ENCODE measurements around the gene SPATA19.

SPATA19 gene

GRCh38 chr11:133842730-133843129 lies 2.6 kb downstream of the SPATA19 start:
- TF ChIP-seq CREB1 (IDR thresholded peaks at IDR 0.05; ENCODE audit: low read depth) = no peak
- TF ChIP-seq, protein P1, sequence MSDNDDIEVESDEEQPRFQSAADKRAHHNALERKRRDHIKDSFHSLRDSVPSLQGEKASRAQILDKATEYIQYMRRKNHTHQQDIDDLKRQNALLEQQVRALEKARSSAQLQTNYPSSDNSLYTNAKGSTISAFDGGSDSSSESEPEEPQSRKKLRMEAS (IDR thresholded peaks at IDR 0.05) = no peak
- no peak for TF ChIP-seq EP300 (IDR thresholded peaks at IDR 0.05; ENCODE audit: borderline replicate concordance)
- TF ChIP-seq EGR1 (IDR thresholded peaks at IDR 0.05) = no peak
- no peak for TF ChIP-seq TCF12 (IDR thresholded peaks at IDR 0.05; ENCODE audit: low read depth)

DNA sequence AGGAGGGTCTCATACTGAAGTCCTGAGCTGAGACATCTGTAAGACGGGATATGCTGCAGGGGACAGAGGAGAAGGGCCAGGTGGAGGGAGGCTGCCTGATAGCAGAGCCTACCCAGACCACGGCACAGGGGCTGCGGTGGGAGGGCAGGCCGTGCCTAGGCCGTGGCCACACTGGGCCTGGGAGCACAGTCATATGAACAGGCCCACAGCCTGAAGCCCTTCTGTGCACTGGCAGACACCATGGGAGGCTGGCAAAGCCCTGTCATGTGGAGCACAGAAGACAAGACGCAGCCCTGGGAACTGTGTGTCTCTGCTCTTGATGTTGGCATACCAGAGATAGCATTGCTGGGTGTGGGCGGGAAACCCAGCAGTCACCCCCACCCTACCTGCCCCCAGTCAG lies 3.3 kb downstream of the SPATA19 start:
- TF ChIP-seq NFIC (IDR thresholded peaks at IDR 0.05) (no peak), CREB1 (IDR thresholded peaks at IDR 0.05; ENCODE audit: low read depth) (no peak), YY1 (IDR thresholded peaks at IDR 0.05; ENCODE audit: low read depth) (no peak), EGR1 (IDR thresholded peaks at IDR 0.05) (no peak), FOXM1 (IDR thresholded peaks at IDR 0.05; ENCODE audit: borderline replicate concordance, low read depth) (no peak), TEAD4 (IDR thresholded peaks at IDR 0.05) (no peak), TAF1 (IDR thresholded peaks at IDR 0.05; ENCODE audit: low read depth) (no peak), RAD21 (IDR thresholded peaks at IDR 0.05; ENCODE audit: low read depth) (no peak)
- TF ChIP-seq, protein P2, sequence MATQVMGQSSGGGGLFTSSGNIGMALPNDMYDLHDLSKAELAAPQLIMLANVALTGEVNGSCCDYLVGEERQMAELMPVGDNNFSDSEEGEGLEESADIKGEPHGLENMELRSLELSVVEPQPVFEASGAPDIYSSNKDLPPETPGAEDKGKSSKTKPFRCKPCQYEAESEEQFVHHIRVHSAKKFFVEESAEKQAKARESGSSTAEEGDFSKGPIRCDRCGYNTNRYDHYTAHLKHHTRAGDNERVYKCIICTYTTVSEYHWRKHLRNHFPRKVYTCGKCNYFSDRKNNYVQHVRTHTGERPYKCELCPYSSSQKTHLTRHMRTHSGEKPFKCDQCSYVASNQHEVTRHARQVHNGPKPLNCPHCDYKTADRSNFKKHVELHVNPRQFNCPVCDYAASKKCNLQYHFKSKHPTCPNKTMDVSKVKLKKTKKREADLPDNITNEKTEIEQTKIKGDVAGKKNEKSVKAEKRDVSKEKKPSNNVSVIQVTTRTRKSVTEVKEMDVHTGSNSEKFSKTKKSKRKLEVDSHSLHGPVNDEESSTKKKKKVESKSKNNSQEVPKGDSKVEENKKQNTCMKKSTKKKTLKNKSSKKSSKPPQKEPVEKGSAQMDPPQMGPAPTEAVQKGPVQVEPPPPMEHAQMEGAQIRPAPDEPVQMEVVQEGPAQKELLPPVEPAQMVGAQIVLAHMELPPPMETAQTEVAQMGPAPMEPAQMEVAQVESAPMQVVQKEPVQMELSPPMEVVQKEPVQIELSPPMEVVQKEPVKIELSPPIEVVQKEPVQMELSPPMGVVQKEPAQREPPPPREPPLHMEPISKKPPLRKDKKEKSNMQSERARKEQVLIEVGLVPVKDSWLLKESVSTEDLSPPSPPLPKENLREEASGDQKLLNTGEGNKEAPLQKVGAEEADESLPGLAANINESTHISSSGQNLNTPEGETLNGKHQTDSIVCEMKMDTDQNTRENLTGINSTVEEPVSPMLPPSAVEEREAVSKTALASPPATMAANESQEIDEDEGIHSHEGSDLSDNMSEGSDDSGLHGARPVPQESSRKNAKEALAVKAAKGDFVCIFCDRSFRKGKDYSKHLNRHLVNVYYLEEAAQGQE (IDR thresholded peaks at IDR 0.05; ENCODE audit: low read depth) = no peak
- TF ChIP-seq, protein P3, sequence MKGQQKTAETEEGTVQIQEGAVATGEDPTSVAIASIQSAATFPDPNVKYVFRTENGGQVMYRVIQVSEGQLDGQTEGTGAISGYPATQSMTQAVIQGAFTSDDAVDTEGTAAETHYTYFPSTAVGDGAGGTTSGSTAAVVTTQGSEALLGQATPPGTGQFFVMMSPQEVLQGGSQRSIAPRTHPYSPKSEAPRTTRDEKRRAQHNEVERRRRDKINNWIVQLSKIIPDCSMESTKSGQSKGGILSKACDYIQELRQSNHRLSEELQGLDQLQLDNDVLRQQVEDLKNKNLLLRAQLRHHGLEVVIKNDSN (IDR thresholded peaks at IDR 0.05) = no peak
- TF ChIP-seq, protein P1 (IDR thresholded peaks at IDR 0.05) = no peak

DNA sequence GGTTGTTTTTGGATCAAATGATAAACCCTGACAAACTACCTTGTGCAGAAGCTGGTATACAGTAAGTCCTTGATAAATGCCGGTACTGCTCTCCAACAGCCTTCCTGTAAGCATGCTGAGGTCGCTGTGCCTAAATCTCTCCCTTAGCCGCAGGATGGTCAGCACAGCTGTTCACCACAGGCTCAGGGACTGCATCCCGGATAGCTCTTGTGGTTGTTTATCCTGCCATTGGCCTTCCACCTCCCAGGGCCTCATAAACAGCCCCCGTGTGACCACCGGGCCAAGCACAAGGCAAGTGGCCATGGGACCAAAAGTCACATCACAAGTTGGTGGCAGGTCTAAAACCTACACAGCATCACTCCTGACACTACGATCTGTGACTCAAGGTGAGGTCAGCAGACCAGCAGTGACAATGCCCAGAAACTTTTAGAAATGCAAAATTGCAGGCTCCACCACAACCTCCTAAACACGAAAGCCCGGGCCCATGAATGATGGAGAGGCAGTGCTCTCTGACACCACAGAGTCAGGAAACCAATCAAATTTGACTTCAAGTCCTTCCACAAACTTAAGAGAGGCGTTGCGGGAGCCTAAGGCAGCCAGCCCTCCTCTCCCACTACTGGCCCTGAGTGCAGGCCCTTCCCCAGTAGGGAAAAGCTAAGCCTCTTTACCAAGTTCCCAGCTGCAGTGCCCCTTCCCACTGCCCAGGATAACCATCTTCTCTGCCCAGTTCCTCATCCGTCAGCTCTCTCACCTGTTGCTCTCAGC lies 3.9 kb downstream of the SPATA19 start:
- TF ChIP-seq RAD21 (IDR thresholded peaks at IDR 0.05; ENCODE audit: low read depth) (no peak), TCF12 (IDR thresholded peaks at IDR 0.05; ENCODE audit: low read depth) (no peak), ZBTB7A (IDR thresholded peaks at IDR 0.05; ENCODE audit: low read depth) (no peak), EP300 (IDR thresholded peaks at IDR 0.05; ENCODE audit: borderline replicate concordance) (no peak), TEAD4 (IDR thresholded peaks at IDR 0.05) (no peak)

DNA sequence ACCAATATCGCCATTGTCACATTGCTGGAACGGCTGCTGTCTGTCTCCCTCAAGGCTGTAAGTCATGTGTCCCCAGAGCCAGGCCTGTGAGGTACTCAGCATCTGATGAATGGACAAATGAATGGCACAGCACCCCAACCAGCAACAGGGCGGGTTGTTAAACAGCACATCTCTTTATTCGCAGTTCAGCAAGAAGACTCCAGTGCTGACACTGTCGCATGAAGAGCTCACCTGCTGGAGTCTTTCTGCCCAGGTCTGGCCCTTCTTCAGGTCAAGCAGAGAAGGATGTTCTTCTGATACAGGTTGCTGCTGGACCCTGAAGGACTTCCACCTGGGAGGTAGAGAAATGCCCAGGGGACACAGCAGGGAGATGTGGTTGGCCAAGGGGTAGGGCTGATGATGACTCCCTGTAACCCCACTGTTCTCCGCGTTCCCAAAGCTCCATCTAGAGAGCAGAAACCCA lies 4.8 kb downstream of the SPATA19 start:
- TF ChIP-seq, protein P2 (IDR thresholded peaks at IDR 0.05; ENCODE audit: low read depth) = no peak

GRCh38 chr11:133835593-133836548 lies 9.4 kb downstream of the SPATA19 start:
- TF ChIP-seq, protein P2 (IDR thresholded peaks at IDR 0.05; ENCODE audit: low read depth) = no peak
- TF ChIP-seq, protein P3 (IDR thresholded peaks at IDR 0.05) = no peak
- no peak for TF ChIP-seq RAD21 (IDR thresholded peaks at IDR 0.05; ENCODE audit: low read depth)
- no peak for TF ChIP-seq TAF1 (IDR thresholded peaks at IDR 0.05; ENCODE audit: low read depth)
- TF ChIP-seq ZBTB7A (IDR thresholded peaks at IDR 0.05; ENCODE audit: low read depth) = no peak
- no peak for TF ChIP-seq FOXM1 (IDR thresholded peaks at IDR 0.05; ENCODE audit: borderline replicate concordance, low read depth)
